WTC11 (cell line): ENCODE results near the gene IZUMO1. TPM values are rescaled to one million over a fixed set of nuclear protein-coding genes. Genes with fewer than 3 reads are reported as not detected.

Source experiments
- AR ChIP-seq: fragments of 250-450 bp; sonication (Bioruptor Pico); IDR thresholded peaks from 2 replicates; pipeline ENCODE4 v1.9.0; 2021; ENCODE audit warnings: mild to moderate bottlenecking
- CREB1 ChIP-seq: sonication (generic); formaldehyde crosslinking; IDR thresholded peaks from 2 replicates; pipeline ENCODE4 v1.8.0; 2023; ENCODE audit warnings: mild to moderate bottlenecking, missing genetic modification reagents
- GABPB1 ChIP-seq: sonication (generic); formaldehyde crosslinking; IDR thresholded peaks from 2 replicates; pipeline ENCODE4 v1.8.1; 2023; ENCODE audit warnings: mild to moderate bottlenecking, missing genetic modification reagents
- GTF2I ChIP-seq: fragments of 250-450 bp; sonication (Bioruptor Pico); conservative IDR thresholded peaks from 2 replicates; pipeline ENCODE4 v1.4.0; 2021; ENCODE audit warnings: mild to moderate bottlenecking
- KAT7 ChIP-seq: sonication (generic); formaldehyde crosslinking; IDR thresholded peaks from 2 replicates; pipeline ENCODE4 v1.8.1; 2023; ENCODE audit warnings: missing genetic modification reagents, mild to moderate bottlenecking, borderline replicate concordance
- NFATC4 ChIP-seq: fragments of 250-450 bp; sonication (Bioruptor Pico); IDR thresholded peaks from 2 replicates; pipeline ENCODE4 v1.9.0; 2021; ENCODE audit warnings: mild to moderate bottlenecking
- NR3C1 ChIP-seq: sonication (generic); formaldehyde crosslinking; conservative IDR thresholded peaks from 2 replicates; pipeline ENCODE4 v1.8.1; 2023; ENCODE audit warnings: low read depth, mild to moderate bottlenecking, missing genetic modification reagents
- SP1 ChIP-seq: sonication (generic); formaldehyde crosslinking; conservative IDR thresholded peaks from 2 replicates; pipeline ENCODE4 v1.8.1; 2022; ENCODE audit warnings: missing genetic modification reagents
- TCF7 ChIP-seq: sonication (generic); formaldehyde crosslinking; IDR thresholded peaks from 2 replicates; pipeline ENCODE4 v1.8.0; 2022; ENCODE audit warnings: mild to moderate bottlenecking, low read depth, missing genetic modification reagents, moderate library complexity
- TEAD4 ChIP-seq: sonication (generic); formaldehyde crosslinking; IDR thresholded peaks from 2 replicates; pipeline ENCODE4 v1.8.0; 2022; ENCODE audit warnings: mild to moderate bottlenecking, missing genetic modification reagents
- USF2 ChIP-seq: sonication (generic); formaldehyde crosslinking; IDR thresholded peaks from 2 replicates; pipeline ENCODE4 v1.8.1; 2023; ENCODE audit warnings: mild to moderate bottlenecking, missing genetic modification reagents, moderate library complexity
- ZBTB21 ChIP-seq: sonication (generic); formaldehyde crosslinking; IDR thresholded peaks from 2 replicates; pipeline ENCODE4 v1.8.1; 2023; ENCODE audit warnings: mild to moderate bottlenecking, missing genetic modification reagents, borderline replicate concordance
- ZNF263 ChIP-seq: sonication (generic); formaldehyde crosslinking; IDR thresholded peaks from 2 replicates; pipeline ENCODE4 v1.8.1; 2022; ENCODE audit warnings: low read depth, mild to moderate bottlenecking, moderate library complexity, missing genetic modification reagents
- total RNA-seq: library from RNA; stranded (reverse); gene quantifications from 3 replicates; pipeline ENCODE4 v1.2.3, GENCODE V29; 2021
- TF ChIP-seq, protein P1 (sequence below): sonication (generic); formaldehyde crosslinking; IDR thresholded peaks from 2 replicates; pipeline ENCODE4 v1.8.0; 2022; ENCODE audit warnings: missing genetic modification reagents
- TF ChIP-seq, protein P2 (sequence below): sonication (generic); formaldehyde crosslinking; IDR thresholded peaks from 2 replicates; pipeline ENCODE4 v1.8.0; 2023; ENCODE audit warnings: mild to moderate bottlenecking, missing genetic modification reagents
- TF ChIP-seq, protein P3 (sequence below): sonication (generic); formaldehyde crosslinking; IDR thresholded peaks from 2 replicates; pipeline ENCODE4 v1.8.1; 2022; ENCODE audit warnings: low read depth, mild to moderate bottlenecking, moderate library complexity, missing genetic modification reagents, borderline replicate concordance
- TF ChIP-seq, protein P4 (sequence below): sonication (generic); formaldehyde crosslinking; IDR thresholded peaks from 2 replicates; pipeline ENCODE4 v1.8.1; 2023; ENCODE audit warnings: mild to moderate bottlenecking, missing genetic modification reagents
- TF ChIP-seq, protein P5 (sequence below): sonication (generic); formaldehyde crosslinking; IDR thresholded peaks from 2 replicates; pipeline ENCODE4 v1.8.0; 2022; ENCODE audit warnings: mild to moderate bottlenecking, missing genetic modification reagents

IZUMO1 gene
- total RNA-seq, 1 experiment from 2014 or later, result 2.2 TPM

DNA sequence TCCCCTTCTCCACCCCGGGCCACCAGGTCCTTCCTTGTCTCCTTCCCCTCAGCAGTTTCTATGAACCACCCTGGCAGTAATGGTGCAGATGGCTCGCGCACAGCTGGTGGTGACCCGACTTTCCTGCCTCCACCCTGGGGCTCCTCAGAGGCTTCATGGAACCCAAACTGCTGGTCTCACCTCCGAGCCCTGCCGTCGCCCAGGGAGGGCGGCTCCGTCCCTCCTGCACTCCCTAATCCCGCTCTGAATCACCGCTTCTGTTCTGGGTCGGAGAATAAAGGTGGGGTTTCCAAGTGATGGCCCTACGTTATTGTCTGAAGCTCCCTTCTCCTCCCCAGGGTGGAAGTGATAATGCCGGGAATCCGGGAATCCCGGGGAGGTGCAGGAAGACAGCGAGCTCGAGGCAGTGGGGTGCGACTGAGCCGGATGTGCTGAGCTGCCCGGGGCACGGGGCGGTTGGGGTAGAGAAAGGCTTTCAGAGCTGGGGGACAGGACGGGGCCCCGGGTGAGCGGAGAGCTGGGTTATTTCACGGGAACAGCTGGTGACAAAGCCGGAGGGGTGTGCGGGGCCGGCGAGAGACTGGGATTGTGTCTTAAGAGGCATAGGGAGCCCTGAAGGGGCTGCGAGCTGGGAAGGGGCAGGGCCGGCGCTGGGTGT lies 50.2 kb downstream of the IZUMO1 start (continued):
- TF ChIP-seq GABPB1 (no peak), KAT7 (no peak), NFATC4 (CRISPR knock-in tag) (no peak), SP1 (CRISPR knock-in tag) (no peak), ZNF263 (no peak), GTF2I (CRISPR knock-in tag) (no peak), USF2 (CRISPR knock-in tag) (peak; percentile 24; the same call in 1 of the 2 replicates), TCF7 (no peak), TEAD4 (CRISPR knock-in tag) (no peak), ZBTB21 (CRISPR knock-in tag) (0 out of 2 replicates have a peak, but pooled peaks have one; percentile 26), NR3C1 (no peak), AR (no peak), CREB1 (CRISPR knock-in tag) (no peak)
- TF ChIP-seq, protein P1, sequence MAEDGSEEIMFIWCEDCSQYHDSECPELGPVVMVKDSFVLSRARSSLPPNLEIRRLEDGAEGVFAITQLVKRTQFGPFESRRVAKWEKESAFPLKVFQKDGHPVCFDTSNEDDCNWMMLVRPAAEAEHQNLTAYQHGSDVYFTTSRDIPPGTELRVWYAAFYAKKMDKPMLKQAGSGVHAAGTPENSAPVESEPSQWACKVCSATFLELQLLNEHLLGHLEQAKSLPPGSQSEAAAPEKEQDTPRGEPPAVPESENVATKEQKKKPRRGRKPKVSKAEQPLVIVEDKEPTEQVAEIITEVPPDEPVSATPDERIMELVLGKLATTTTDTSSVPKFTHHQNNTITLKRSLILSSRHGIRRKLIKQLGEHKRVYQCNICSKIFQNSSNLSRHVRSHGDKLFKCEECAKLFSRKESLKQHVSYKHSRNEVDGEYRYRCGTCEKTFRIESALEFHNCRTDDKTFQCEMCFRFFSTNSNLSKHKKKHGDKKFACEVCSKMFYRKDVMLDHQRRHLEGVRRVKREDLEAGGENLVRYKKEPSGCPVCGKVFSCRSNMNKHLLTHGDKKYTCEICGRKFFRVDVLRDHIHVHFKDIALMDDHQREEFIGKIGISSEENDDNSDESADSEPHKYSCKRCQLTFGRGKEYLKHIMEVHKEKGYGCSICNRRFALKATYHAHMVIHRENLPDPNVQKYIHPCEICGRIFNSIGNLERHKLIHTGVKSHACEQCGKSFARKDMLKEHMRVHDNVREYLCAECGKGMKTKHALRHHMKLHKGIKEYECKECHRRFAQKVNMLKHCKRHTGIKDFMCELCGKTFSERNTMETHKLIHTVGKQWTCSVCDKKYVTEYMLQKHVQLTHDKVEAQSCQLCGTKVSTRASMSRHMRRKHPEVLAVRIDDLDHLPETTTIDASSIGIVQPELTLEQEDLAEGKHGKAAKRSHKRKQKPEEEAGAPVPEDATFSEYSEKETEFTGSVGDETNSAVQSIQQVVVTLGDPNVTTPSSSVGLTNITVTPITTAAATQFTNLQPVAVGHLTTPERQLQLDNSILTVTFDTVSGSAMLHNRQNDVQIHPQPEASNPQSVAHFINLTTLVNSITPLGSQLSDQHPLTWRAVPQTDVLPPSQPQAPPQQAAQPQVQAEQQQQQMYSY (CRISPR knock-in tag), result no peak
- TF ChIP-seq, protein P2, sequence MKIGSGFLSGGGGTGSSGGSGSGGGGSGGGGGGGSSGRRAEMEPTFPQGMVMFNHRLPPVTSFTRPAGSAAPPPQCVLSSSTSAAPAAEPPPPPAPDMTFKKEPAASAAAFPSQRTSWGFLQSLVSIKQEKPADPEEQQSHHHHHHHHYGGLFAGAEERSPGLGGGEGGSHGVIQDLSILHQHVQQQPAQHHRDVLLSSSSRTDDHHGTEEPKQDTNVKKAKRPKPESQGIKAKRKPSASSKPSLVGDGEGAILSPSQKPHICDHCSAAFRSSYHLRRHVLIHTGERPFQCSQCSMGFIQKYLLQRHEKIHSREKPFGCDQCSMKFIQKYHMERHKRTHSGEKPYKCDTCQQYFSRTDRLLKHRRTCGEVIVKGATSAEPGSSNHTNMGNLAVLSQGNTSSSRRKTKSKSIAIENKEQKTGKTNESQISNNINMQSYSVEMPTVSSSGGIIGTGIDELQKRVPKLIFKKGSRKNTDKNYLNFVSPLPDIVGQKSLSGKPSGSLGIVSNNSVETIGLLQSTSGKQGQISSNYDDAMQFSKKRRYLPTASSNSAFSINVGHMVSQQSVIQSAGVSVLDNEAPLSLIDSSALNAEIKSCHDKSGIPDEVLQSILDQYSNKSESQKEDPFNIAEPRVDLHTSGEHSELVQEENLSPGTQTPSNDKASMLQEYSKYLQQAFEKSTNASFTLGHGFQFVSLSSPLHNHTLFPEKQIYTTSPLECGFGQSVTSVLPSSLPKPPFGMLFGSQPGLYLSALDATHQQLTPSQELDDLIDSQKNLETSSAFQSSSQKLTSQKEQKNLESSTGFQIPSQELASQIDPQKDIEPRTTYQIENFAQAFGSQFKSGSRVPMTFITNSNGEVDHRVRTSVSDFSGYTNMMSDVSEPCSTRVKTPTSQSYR (CRISPR knock-in tag), result no peak
- TF ChIP-seq, protein P3, sequence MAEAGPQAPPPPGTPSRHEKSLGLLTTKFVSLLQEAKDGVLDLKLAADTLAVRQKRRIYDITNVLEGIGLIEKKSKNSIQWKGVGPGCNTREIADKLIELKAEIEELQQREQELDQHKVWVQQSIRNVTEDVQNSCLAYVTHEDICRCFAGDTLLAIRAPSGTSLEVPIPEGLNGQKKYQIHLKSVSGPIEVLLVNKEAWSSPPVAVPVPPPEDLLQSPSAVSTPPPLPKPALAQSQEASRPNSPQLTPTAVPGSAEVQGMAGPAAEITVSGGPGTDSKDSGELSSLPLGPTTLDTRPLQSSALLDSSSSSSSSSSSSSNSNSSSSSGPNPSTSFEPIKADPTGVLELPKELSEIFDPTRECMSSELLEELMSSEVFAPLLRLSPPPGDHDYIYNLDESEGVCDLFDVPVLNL (CRISPR knock-in tag), result no peak
- TF ChIP-seq, protein P4, sequence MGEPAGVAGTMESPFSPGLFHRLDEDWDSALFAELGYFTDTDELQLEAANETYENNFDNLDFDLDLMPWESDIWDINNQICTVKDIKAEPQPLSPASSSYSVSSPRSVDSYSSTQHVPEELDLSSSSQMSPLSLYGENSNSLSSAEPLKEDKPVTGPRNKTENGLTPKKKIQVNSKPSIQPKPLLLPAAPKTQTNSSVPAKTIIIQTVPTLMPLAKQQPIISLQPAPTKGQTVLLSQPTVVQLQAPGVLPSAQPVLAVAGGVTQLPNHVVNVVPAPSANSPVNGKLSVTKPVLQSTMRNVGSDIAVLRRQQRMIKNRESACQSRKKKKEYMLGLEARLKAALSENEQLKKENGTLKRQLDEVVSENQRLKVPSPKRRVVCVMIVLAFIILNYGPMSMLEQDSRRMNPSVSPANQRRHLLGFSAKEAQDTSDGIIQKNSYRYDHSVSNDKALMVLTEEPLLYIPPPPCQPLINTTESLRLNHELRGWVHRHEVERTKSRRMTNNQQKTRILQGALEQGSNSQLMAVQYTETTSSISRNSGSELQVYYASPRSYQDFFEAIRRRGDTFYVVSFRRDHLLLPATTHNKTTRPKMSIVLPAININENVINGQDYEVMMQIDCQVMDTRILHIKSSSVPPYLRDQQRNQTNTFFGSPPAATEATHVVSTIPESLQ (CRISPR knock-in tag), result no peak
- TF ChIP-seq, protein P5, sequence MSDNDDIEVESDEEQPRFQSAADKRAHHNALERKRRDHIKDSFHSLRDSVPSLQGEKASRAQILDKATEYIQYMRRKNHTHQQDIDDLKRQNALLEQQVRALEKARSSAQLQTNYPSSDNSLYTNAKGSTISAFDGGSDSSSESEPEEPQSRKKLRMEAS (CRISPR knock-in tag), result 0 out of 2 replicates have a peak, but pooled peaks have one; percentile 7
- TF ChIP-seq, all 79 proteins: peak for 9
